Amygdala (tissue), 56 donors: ENCODE data around the gene RRP8.
A peak's percentile ranks its signal among the peaks of the same experiment; 100 is the strongest.

Source experiments
- DNase-seq, 56 donors: peaks; one replicate each; lab custom pipeline; 2025; lab: John Stamatoyannopoulos, UW

The RRP8 gene

DNA sequence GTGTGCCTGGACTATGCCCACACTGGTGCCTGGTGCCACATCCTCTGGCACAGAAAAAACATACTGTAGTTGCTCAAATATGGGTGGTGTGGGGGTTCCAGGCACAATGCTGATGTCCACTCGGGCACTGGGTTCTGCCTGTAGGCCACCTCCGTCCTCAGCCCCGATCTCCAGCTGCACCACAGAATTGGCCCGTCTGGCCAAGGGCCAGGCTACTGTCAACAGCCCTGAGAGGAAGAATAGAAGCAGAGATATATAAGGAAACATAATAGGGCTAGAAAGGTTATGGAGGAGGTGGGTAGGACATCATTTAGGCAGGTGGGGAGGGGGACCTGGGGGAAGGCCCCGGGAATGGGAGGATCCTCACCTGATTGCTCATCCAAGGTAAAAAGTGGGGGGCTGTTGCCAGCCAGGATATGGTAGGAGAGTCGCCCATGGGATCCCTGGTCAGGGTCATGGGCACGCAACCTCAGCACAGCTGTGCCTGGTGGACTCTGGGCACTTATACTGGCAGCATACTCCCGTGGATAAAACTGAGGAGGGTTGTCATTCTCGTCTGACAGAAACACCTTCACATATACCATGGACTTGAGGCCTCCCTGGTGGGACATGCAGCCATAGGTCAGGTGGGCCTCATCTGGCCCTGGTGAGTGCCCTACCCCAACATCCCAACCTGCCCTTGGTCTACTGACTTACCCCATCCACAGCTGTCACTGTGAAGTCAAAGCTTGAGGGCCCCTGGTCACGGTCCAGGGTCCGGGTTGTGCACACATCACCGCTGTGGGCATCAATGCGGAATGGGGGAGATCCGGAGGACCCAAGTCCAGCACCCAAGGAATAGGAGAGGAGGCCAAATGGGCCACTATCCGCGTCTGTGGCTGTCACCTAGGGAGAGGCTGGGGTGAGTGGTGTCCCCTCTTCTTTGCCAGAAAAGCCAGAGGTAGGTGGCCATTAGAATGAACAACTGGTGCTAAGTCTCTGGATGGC lies 30.3 kb upstream of the RRP8 start:
- no peak for DNase-seq

DNA sequence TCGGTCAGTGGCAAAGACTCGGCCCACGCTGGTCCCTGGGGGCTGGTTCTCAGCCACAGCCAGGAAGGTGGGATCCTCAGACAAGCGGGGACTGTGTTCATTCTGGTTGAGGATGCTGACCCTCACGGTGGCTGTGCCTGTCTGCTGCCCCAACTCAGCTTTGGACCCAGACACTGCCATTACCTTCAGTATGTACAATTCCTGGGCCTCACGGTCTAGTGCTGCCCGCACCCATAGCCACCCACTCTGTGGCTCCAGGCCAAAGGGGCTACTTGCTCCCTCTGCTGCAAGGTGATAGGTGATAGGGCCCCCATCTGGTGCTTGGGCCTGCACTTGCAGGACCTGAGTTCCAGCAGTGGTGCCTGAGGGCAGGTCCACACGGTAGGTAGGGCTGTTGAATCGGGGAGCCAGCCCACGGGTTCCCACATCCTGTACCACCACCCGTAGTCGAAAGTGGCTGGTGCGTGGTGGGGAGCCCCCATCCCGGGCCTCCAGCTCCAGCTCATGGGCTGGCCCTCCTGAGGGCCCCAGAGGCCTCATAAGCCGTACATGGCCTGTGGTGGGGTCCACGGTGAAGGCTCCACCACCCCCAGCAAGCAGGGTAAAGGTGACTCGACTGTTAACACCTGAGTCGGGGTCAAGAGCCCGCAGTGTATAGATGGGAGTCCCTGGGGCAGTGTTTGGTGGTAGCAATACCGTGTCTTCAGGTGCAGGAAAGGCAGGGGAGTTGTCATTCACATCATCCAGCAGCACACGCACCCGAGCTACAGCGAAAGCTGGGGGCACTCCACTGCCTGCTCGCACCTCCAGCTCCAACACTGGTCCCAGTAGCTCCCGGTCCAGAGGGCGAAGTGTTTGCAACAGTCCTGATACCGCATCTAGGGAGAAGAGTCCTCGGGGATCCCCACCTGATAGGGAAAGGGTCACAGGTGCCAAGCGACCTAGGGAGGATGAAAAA lies 29.0 kb upstream of the RRP8 start:
- DNase-seq = no peak

GRCh38 chr11:6631361-6631890 lies 28.0 kb upstream of the RRP8 start:
- no peak for DNase-seq

GRCh38 chr11:6630632-6631291 lies 27.3 kb upstream of the RRP8 start:
- no peak for DNase-seq

DNA sequence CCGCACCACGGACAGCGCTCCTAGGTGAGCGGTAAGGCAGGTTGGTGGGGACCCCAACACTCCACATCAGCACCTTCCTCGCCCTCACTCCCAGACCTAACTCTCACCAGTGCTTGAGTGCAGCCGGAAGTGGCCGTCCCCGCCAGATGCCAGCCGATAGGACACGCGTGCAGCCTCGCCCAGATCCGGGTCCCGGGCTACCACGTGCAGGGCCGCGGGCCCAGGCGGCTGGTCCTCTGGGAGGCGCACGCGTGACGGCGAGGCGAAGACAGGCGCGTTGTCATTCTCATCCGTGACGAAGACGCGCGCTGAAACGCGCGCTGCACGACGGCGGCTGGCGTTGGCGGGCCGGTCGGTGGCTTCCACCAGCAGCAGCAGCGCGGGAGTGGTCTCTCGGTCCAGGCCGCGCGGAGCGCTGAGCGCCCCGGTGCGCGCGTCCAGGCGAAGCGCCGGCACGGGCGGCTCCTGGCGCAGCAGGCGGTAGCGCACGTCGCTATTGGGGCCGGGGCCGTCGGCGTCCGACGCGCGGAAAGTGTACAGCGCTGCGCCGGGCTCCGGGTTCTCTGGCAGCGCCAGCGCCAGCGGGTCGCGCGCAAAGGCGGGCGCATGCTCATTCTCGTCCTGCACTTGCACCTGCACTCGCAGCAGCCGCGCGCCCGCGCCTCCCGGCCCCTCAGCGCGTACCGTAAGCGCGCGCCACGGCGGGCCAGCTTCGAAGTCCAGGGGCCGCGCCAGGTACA lies 26.6 kb upstream of the RRP8 start:
- DNase-seq = peak in 2 of 56 donors; percentile 15 to 16

DNA sequence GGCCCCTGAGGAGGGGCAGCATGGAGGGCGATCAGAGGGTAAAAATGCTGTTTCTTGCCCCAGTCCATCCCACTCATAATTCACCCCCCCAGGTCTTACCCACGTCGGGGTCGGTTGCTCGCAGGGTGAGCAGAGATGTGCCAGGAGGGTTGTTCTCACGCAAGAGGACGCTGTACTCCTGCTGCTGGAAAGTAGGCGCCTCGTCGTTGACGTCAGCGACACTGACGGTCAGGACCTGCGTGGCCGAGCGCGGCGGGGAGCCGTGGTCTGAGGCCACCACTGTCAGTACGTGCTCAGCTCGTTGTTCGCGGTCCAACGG lies 26.1 kb upstream of the RRP8 start:
- DNase-seq = no peak

- no peak for DNase-seq
Observed at GRCh38 chr11:6628526-6628925, 25.1 kb upstream of the RRP8 start.

- DNase-seq = no peak
Observed at GRCh38 chr11:6627762-6628241, 24.4 kb upstream of the RRP8 start.

DNA sequence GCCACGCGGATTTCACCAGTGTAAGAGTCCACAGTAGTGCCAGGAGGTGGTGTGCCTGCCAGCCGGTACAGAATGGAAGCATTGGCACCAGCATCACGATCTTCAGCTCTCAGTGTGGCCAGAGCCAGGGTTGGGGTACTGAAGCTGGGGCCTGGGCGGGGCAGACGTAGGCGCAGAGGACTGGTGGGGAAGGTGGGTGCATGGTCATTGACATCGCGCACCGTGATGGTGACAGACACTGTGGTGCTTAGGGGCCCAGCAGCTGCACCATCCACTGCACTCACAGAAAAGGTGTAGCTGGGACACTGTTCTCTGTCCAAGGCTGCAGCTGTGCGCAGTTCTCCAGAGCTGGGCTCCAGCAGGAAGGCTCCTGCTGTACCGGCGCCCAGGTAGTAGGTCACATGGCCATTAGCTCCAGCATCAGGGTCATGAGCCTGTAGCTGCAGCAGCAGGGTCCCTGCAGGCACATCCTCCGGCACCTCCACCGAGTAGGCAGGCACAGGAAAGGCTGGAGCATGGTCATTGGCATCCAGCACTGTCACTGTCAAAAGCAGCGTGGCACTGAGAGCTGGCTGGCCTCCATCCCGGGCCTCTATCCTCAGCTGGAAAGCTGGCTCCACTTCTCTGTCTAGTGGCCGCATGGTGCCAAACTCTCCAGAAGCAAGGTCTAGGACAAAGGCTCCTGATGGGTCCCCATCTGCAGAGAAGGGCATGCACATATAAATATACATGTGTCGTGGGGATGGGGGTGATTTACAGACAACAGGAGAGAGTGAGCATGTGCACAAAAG lies 23.8 kb upstream of the RRP8 start:
- peak in 32 of 56 donors; percentile 3 to 67 (median 30) for DNase-seq

DNA sequence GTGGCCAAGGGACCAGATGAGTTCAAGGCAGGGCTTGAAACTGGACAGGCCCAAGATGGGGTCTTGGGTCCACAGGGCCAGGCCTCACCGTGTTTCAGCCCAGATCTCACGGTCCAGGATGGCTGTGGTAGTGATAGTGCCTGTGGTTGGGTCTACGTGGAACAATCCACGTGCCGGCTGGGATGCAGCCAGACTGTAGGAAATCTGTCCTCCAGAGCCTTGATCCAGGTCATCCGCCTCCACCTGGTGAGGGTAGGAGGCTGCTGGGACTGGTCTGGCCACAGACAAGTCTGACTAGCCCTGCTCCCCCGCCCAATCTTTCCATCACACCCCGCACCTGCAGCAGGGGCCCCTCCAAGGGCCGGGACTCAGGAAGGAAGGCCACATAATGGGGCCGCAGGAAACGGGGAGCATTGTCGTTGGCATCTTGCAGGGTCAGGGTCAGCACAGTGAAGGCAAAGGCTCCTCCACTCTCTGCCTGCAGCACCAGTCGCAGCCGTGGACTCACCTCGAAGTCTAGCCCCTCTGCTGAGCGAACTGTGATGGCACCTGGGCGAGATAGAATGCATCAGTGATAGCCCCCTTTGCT lies 22.5 kb upstream of the RRP8 start:
- no peak for DNase-seq

- DNase-seq = no peak
Observed at GRCh38 chr11:6625156-6625831, 21.9 kb upstream of the RRP8 start.

- no peak for DNase-seq
Observed at GRCh38 chr11:6623391-6624363, 20.3 kb upstream of the RRP8 start.

GRCh38 chr11:6622261-6623171 lies 19.1 kb upstream of the RRP8 start:
- DNase-seq = no peak

DNA sequence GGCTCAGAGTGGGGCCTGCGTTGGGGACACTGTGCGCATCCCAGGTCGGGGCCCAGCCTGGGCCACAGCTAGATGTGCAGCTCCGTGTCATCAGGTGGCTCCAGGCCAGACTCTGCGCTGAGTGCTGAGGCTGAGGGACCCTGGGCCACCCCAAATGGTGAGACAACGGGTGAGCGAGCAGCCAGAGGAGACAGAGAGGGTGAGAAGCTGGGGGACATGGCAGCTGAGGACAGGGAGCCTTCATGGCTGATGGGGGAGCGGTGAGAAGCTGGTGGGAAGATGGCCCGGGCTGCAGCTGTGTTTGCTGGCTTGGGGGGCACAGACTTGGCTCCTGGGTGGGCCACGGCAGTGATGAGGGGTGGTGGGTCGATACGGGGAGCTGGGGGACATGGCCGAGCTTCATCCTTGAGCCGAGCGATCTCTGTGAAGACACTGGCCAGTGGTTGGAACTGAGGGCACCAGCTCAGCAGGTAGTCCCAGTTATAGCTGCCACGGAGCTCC lies 18.3 kb upstream of the RRP8 start:
- no peak for DNase-seq

DNA sequence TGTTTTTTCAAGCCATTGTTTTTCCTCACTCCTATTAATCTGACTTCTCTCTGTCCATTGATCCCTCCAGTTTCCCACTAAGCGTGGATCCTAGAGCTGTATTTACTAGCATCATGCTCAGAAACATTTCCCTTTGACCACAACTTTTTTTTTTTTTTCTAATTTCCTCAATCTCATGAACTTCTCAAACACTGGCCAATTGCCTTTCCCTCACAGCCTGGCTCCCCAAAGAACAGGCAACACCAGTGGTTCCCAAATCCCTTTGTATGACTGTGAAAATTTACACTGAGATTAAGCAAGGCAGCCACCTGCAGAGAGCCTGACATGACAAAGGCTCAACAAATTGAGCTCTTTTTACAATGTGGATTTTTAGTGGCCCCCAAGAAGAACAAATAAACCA lies 17.2 kb upstream of the RRP8 start:
- no peak for DNase-seq
